Colonic mucosa (tissue), 4 donors: Measurements from ENCODE around the gene MB. TPM values are rescaled to one million over a fixed set of nuclear protein-coding genes. Genes with fewer than 3 reads are reported as not detected.

Experiments
- DNase-seq: peaks from one replicate; pipeline ENCODE4 v3.0.0-alpha.2; 2020
- H3K27ac ChIP-seq: fragments of 200-600 bp; one replicate; pipeline ENCODE4 v1.8.0; 2021
- H3K27me3 ChIP-seq: fragments of 200-600 bp; one replicate; pipeline ENCODE4 v1.8.0; 2021
- H3K36me3 ChIP-seq: fragments of 200-600 bp; one replicate; pipeline ENCODE4 v1.8.0; 2021
- H3K4me1 ChIP-seq: fragments of 200-600 bp; one replicate; pipeline ENCODE4 v1.8.0; 2021; ENCODE audit warnings: mild to moderate bottlenecking
- H3K4me3 ChIP-seq: fragments of 200-600 bp; one replicate; pipeline ENCODE4 v1.8.0; 2021
- H3K9ac ChIP-seq, 2 donors: one replicate each; pipeline ENCODE4 v1.7.0; 2013; ENCODE audit warnings: control low read depth in 2 of 2, low read depth in 2 of 2, low read length in 2 of 2
- H3K9me3 ChIP-seq: fragments of 200-600 bp; one replicate; pipeline ENCODE4 v1.8.0; 2021
- intact Hi-C: fragments of 100-400 bp; cut with DNase I; formaldehyde crosslinking; loops from one replicate; pipeline ENCODE4 v1.14.1; 2022
- total RNA-seq, 2 donors: library from RNA; stranded (reverse); fragmentation: NEBNext Ultra II Directional in 1 of 2; extraction: Animal tissue kit (Norgen Biotek cat#: 25700) in 1 of 2; gene quantifications; one replicate each; pipeline ENCODE4 v1.2.1, GENCODE V29; 2021
- TF ChIP-seq, protein P1 (sequence below): fragments of 200-600 bp; IDR thresholded peaks from one replicate; pipeline ENCODE4 v1.8.0; 2022; ENCODE audit warnings: antibody characterized with exemption, mild to moderate bottlenecking
- donor health status: healthy.
- donor health status: DM: no; HTN: no; CAD: no.
- donor health status: DM: no; HTN: no; CAD: no.

MB gene
- total RNA-seq, 2 donors from 2014 or later = 2.9 to 8.8 TPM

DNA sequence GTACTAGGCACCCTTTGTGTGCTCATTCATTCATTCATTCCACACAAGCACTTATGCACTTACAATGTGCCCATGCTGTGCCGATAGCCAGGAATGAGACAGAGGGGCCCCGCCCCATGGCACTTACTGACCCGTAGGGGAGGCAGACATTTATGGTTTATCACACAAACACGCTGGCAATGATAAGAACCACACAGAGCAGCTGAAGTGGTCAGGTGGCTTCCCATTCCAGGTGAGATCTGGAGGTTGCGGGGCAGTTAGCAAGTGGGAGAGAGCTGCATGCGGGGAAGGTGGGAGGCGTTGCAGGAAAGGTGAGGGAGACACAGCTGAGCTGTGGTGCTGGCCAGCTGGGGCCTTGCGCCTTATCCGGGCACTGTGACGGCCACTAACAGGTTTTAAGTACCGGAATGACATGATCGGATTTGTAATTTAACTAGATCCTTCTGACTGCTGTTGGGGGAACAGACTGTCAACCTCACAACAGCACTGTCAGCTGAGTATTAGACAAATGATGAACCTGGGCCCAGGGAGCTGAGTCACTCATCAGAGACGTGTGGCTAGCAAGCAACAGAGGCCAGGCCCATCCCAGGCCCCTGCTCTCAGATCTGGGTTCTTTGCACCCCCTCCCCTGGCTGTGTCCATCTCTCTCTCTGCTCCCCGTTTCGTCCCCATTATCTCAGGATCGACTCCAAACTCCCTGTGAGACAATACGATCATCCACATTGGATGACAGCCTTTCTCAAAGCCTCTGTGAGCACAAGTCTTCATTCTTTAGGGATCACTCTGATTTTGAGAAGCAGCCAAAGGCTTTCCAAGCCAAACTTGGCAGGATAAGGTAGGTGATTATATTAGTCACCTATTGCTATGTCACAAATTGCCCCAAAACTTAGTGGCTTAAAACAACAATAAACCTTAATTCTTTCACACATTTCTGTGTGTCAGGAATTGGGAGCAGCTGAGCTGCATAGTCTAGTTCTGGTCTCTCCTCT is 48.1 kb downstream of the MB start:
- intact Hi-C loops = no loop called here
- H3K36me3 ChIP-seq = no peaks in the 10 kb centered on the region
- H3K27ac ChIP-seq = no peak overlapping the region
- H3K27me3 ChIP-seq = no peaks in the 10 kb centered on the region
- no peaks in the 10 kb centered on the region for H3K9me3 ChIP-seq
- H3K4me1 ChIP-seq = no peaks in the 10 kb centered on the region
- H3K4me3 ChIP-seq = no peak overlapping the region
- DNase-seq = no peak
- H3K9ac ChIP-seq = no peak overlapping the region
- TF ChIP-seq, protein P1, sequence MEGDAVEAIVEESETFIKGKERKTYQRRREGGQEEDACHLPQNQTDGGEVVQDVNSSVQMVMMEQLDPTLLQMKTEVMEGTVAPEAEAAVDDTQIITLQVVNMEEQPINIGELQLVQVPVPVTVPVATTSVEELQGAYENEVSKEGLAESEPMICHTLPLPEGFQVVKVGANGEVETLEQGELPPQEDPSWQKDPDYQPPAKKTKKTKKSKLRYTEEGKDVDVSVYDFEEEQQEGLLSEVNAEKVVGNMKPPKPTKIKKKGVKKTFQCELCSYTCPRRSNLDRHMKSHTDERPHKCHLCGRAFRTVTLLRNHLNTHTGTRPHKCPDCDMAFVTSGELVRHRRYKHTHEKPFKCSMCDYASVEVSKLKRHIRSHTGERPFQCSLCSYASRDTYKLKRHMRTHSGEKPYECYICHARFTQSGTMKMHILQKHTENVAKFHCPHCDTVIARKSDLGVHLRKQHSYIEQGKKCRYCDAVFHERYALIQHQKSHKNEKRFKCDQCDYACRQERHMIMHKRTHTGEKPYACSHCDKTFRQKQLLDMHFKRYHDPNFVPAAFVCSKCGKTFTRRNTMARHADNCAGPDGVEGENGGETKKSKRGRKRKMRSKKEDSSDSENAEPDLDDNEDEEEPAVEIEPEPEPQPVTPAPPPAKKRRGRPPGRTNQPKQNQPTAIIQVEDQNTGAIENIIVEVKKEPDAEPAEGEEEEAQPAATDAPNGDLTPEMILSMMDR = no peak

DNA sequence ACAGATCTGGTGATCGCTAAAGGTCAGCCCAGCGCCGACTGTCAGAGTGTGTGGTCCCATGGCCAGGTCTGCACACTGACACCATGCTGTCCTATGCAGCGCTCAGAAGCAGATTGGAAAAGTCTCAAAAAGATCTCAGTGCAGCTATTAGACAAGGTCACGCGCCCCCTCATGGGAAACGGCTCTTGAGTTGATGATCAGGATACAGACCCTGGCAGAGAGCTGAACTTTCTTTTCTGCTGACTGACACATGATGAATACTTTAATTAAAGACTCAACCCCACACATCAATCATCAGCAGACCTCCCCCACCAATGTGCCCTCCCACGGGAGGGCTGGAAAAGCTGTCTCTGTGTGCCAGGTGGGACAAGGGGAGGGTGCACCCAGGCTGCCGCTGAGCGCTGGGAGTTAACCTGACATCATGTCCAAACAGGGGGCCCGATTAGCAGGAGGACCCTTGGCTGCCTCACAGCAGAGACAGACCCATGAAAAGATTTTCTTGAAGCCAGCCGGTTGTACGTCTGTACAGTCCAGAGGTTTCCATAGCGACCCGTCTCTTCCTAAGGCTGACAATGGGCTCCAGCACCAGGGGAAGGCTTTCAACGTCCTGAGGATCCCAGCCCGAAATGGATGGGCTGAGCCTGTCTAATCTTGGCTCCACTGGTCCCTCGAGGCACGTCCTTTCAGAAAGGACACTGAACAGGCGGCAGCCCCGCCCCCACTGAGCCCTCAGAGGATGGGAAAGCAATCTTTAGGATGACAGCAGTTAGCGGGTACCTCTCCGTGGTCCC is 49.6 kb downstream of the MB start:
- no peaks in the 10 kb centered on the region for H3K36me3 ChIP-seq
- intact Hi-C loops = no loop called here
- no peak overlapping the region for H3K4me3 ChIP-seq
- no peaks in the 10 kb centered on the region for H3K4me1 ChIP-seq
- no peaks in the 10 kb centered on the region for H3K27me3 ChIP-seq
- H3K27ac ChIP-seq = no peak overlapping the region
- TF ChIP-seq, protein P1 = no peak
- H3K9me3 ChIP-seq = no peaks in the 10 kb centered on the region
- no peak overlapping the region for H3K9ac ChIP-seq
- DNase-seq = no peak

DNA sequence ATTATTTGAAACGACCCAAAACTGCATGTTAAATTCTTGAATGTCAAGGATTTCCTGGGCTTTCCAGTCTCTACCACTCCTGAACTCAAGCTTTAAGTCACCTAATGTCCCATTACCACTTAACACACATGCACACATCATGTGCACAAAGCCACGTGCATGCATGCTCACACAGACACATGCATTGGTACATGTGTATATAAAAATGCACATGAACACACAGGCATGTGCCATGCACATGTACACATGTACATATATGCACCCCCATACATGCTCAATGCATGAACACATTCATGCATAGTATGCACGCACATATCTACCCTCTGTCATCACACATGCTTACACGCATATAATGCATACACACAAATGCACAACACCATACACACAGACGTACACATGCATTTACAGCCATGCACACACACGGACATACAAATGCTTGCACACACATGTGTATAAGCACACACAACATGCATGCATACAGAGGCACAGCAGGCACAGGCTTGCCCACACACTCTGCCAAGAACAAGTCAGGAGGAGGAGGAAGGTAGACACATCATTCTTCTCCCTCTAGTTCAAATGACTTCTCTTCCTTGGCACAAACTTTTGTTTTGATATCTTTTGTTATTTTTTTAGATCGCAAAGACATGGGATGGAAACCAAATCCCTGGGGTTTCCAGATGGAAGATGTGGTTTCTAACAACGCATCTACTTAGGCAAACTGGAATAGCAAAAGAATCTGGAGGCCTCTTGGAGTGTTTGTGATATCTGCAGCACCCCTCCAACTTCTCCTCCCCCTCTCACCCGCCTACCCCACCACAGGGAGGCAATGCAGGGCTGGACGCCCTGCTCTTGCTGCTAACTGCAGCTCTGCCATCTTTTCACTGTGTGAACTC is 51.9 kb downstream of the MB start:
- intact Hi-C loops = no loop called here
- no peaks in the 10 kb centered on the region for H3K4me1 ChIP-seq
- no peak overlapping the region for H3K27ac ChIP-seq
- H3K9me3 ChIP-seq = no peaks in the 10 kb centered on the region
- no peaks in the 10 kb centered on the region for H3K36me3 ChIP-seq
- no peaks in the 10 kb centered on the region for H3K27me3 ChIP-seq
- H3K9ac ChIP-seq = no peak overlapping the region
- TF ChIP-seq, protein P1 = no peak
- DNase-seq = no peak
- H3K4me3 ChIP-seq = no peak overlapping the region

DNA sequence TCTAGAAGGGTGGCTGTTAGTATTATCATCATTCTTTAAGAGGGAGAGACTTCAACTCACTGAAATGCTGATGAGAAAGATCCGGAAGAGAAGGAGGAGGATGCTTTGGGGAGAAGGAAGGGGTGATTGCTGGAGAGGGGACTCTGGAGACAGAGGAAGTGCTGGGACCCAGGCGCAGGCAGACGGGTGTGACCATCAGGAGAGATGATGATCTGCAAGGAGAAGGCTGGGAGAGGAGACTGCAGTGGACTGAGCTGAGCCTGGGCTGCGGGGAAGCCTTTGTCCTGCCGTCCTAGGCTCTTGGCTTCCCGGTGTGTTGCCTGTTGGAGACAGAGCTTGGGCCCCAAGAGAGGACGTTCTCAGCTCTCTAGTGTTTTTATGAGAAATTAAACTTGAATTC is 53.9 kb downstream of the MB start:
- H3K4me3 ChIP-seq = no peak overlapping the region
- TF ChIP-seq, protein P1 = no peak

More for the DNA sequence above, 53.9 kb downstream of the MB start:
- no peaks in the 10 kb centered on the region for H3K9me3 ChIP-seq
- H3K4me1 ChIP-seq = no peaks in the 10 kb centered on the region
- H3K27me3 ChIP-seq = no peaks in the 10 kb centered on the region
- H3K36me3 ChIP-seq = no peaks in the 10 kb centered on the region
- no peak overlapping the region for H3K9ac ChIP-seq
- intact Hi-C loops = no loop called here
- no peak overlapping the region for H3K27ac ChIP-seq
- no peak for DNase-seq
